BJ (cell line): ENCODE data around the gene PRICKLE3. TPM values are rescaled to one million over a fixed set of nuclear protein-coding genes. Genes with fewer than 3 reads are reported as not detected.
A peak's percentile ranks its signal among the peaks of the same experiment; 100 is the strongest.
"Not testable (repeated sequence)": the region's sequence is repeated elsewhere in the genome, so short reads cannot be mapped to it uniquely, and the experiment has no call there.

Experiments
- CTCF ChIA-PET: fragments of 350-600 bp; formaldehyde crosslinking; extraction: SDS; loops from one replicate; lab custom pipeline; 2021; ENCODE audit warnings: antibody characterized with exemption, inconsistent platforms; lab: Yijun Ruan, JAX
- POLR2A ChIA-PET: fragments of 300-600 bp; sonication (Branson Sonifier 250); formaldehyde crosslinking; extraction: SDS; loops from one replicate; lab custom pipeline; 2021; ENCODE audit warnings: antibody characterized with exemption; lab: Charles Lee
- DNase-seq: peaks from one replicate; pipeline ENCODE4 v3.0.0-alpha.2; 2011; ENCODE audit warnings: low read depth
- H3K27me3 ChIP-seq: 2 replicates; pipeline ENCODE4 v1.6.0; 2011; ENCODE audit warnings: low read length; ENCODE audit not compliant: control insufficient read depth, insufficient read depth
- H3K36me3 ChIP-seq: 2 replicates; pipeline ENCODE4 v1.5.1; 2011; ENCODE audit warnings: low read length; ENCODE audit not compliant: control insufficient read depth, insufficient read depth
- H3K4me3 ChIP-seq: 2 replicates; pipeline ENCODE4 v1.5.1; 2011; ENCODE audit warnings: low read depth, mild to moderate bottlenecking, control low read depth, low read length
- CTCF ChIP-seq: IDR thresholded peaks from 2 replicates; pipeline ENCODE4 v1.5.1; 2011; ENCODE audit warnings: low read depth, mild to moderate bottlenecking, control low read depth, inconsistent platforms, low read length, moderate library complexity; ENCODE audit not compliant: insufficient read depth
- polyA plus RNA-seq: library from polyadenylated mRNA; depleted of rRNA; stranded (reverse); fragments of >200 nt; gene quantifications from 2 replicates; pipeline ENCODE4 v1.2.3, GENCODE V29; 2011

The PRICKLE3 gene
- polyA plus RNA-seq, 1 experiment: 6.9 TPM

DNA sequence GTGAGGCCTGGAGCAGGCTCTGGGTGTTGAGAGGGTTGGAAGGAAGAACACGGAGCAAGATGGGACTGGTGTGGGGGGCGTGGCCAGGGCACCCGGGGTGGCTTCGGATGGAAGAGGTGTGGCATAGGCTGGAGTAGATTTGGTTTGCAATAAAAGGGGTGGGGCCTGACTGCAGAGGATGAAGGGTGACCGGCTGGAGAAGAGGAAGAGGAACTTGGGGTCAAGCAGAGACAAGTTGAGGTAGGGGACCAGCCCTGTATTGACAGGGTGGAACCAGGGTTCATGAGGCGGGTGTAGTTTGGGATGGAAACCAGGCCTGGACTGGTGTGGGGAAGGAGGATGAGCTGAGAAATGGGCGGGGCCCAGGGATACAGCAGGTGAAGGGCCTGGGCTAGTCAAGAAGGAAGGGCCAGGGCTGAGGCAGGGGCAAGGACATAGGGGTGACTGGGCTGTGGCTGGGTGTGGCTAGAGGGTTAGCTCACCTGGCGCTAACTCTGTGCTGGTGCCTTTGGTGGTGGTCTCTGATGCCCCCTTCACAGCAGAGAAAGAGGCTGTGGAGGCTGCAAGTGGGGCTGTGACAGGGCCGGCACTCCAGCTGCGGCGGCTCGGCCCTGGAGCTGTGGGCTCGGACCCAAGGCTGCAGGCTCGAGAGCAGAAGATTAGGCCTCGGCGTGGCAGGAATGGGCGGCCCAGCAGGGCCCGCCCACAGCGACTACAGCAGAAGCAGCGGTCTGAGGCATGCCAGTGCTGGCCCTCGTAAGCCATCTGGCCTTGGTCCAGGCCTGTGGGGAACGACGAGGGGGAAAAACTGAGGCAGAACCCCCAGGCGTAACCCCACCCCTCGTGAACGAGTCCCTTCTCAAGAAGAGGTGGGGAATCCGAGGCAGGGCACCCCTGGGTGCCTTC, 9.5 kb downstream of the PRICKLE3 start:
- peaks cover 8% of the 10 kb centered on the region for H3K36me3 ChIP-seq

DNA sequence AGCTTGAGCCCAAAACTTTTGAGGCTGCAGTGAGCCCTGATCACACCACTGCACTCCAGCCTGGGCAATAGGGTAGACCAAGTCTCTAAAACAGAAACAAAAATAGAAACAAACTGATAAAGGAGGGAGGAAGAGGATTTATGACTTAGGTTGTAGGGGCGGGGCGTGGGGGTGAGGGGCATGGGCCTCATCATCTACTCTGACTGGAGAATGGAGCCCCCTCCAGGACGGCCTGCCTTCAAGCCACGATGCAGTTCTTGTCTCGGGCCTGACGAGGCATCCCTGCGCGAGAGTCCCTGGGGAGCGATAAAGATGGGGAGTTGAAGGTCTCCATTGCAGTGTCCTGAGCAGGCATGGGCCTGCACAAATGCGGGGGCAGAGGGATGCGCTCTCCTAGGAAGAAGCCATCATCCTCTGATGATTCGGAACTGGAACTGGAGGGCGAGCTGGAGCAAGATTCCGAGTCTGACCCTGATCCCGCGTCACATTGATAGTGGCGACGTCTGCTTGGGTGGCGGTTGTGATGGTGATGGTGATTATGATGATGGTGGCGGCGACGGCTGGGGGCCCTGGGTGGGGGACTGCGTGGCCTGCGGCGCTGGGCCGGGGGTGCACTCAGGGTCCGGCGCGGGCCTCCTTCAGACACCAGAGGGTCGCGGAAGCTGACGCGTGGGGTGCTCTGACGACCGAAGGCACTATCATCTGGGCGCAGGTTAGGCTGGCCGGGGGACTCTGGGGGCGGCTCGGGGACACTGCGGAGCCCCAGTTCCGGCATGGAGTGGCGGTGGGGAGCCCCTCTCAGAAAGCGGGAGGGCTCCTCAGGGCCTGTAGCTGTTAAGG, 10.5 kb downstream of the PRICKLE3 start:
- TF ChIP-seq CTCF: no peak
- ChIA-PET CTCF (no interaction called here), POLR2A (no interaction called here)

More for the DNA sequence above, 9.5 kb downstream of the PRICKLE3 start:
- H3K4me3 ChIP-seq: no peak overlapping the region
- POLR2A ChIA-PET: no interaction called here
- no peak for TF ChIP-seq CTCF
- CTCF ChIA-PET: no interaction called here
- no peaks in the 10 kb centered on the region for H3K27me3 ChIP-seq
- DNase-seq: no peak

DNA sequence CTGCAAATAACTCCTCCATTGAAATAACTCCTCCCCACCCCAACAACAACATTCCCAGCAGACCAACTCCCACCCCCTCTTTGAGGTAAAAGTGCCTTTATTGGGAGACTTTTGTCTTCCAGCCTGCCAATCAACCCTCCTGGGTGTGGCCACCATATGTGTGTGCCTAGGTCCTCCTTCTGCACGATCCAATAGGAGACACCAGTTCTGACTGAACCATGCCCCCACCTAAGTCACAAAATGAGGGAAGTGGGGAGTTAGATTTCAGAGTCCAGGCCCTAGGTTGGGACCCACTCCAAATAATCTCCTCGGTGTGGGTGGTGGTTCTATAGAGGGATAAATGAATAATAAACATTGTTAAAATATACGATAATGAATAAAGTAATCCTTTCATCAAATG, 11.4 kb downstream of the PRICKLE3 start:
- no peak for TF ChIP-seq CTCF
- no peak for DNase-seq
- no peak overlapping the region for H3K4me3 ChIP-seq
- H3K36me3 ChIP-seq: peaks cover 7% of the 10 kb centered on the region
- POLR2A ChIA-PET: no interaction called here
- H3K27me3 ChIP-seq: no peaks in the 10 kb centered on the region
- CTCF ChIA-PET: no interaction called here

More for the DNA sequence above, 10.5 kb downstream of the PRICKLE3 start:
- no peaks in the 10 kb centered on the region for H3K27me3 ChIP-seq
- H3K36me3 ChIP-seq: peaks cover 8% of the 10 kb centered on the region
- DNase-seq: no peak
- no peak overlapping the region for H3K4me3 ChIP-seq

DNA sequence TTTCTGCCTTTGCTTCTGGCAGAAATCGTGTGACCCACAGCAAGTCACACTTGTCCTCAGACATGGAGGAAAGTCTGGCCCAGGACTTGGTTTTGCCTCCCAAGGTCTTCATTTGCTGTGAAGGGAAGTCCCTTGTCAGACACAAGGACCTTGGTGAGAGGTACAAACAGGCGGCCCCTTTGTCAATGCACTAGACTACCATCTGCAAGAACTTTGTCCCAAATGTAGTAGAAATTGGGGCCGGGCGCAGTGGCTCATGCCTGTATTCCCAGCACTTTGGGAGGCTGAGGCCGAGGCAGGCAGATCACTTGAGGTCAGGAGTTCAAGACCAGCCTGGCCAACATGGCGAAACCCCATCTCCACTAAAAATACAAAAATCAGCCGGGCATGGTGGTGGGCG, 12.6 kb downstream of the PRICKLE3 start:
- H3K4me3 ChIP-seq, CTCF ChIA-PET, H3K27me3 ChIP-seq, DNase-seq, POLR2A ChIA-PET, H3K36me3 ChIP-seq: not testable (repeated sequence)

DNA sequence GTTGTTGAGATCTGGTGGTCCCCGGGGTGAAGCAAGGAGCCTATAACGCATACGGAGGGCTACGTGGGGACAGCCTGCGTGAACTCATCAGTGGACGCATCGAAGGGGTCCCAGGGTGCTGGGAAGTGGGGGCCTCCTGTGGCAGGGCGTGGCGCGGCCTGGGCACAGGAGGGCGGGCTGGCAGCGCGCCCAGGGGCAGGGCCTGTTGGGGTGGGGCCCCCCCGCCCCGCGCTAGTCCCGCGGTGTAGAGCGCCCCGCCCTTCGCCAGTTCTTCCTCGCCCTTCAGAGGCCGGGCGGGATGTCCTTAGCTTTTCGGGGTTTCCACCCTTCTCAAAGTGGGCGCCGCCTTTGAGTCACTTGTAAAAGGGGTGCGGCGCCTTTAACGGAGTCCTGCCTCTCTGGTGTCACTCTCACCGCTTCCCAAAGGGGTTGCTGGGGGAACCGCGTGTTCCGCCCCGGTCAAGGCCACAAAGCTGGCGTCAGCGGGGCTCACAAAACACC, 13.8 kb downstream of the PRICKLE3 start:
- peak; percentile 17 for DNase-seq
- Histone ChIP-seq H3K4me3 (peak overlapping the region; percentile 75), H3K27me3 (no peaks in the 10 kb centered on the region), H3K36me3 (peaks cover 7% of the 10 kb centered on the region)
- TF ChIP-seq CTCF: no peak
- ChIA-PET CTCF (interaction anchor here (0.5 to 1.6 kb wide), 2 partner anchors 12 to 582 kb away, joined by 3 to 5 read pairs; no protein-coding TSS in a partner anchor), POLR2A (no interaction called here)
